Measurements from ENCODE around the gene PRC1.

Gene PRC1

GRCh38 chr15:90956274-90957030 is 37.9 kb downstream of the PRC1 start:
- peak; percentile 33 to 37 for DNase-seq (ENCODE audit: low read depth in 2 of 2)

GRCh38 chr15:90955624-90956273 is 38.6 kb downstream of the PRC1 start:
- no peak for DNase-seq (ENCODE audit: low read depth in 2 of 2)

GRCh38 chr15:90954712-90955623 is 39.4 kb downstream of the PRC1 start, which contains the start of gene RCCD1:
TSS of gene RCCD1 (plus strand) at chr15:90954884. CDS start at chr15:90956735, 1,851 bp downstream.
- peak; percentile 68 to 72 for DNase-seq (ENCODE audit: low read depth in 2 of 2)

- DNase-seq (ENCODE audit: low read depth in 2 of 2) = no peak
Observed at GRCh38 chr15:90953947-90954711, 40.2 kb downstream of the PRC1 start.

GRCh38 chr15:90952901-90953677 is 41.2 kb downstream of the PRC1 start:
- no peak for DNase-seq (ENCODE audit: low read depth in 2 of 2)

GRCh38 chr15:90950676-90951075 is 43.7 kb downstream of the PRC1 start:
- DNase-seq (ENCODE audit: low read depth in 2 of 2) = no peak

GRCh38 chr15:90949979-90950675 is 44.2 kb downstream of the PRC1 start:
- no peak for DNase-seq (ENCODE audit: low read depth in 2 of 2)

- no peak for DNase-seq (ENCODE audit: low read depth in 2 of 2)
Observed at GRCh38 chr15:90948506-90948905, 45.8 kb downstream of the PRC1 start.

GRCh38 chr15:90947577-90948357 is 46.6 kb downstream of the PRC1 start:
- no peak for DNase-seq (ENCODE audit: low read depth in 2 of 2)

GRCh38 chr15:90946941-90947576 is 47.3 kb downstream of the PRC1 start:
- no peak for DNase-seq (ENCODE audit: low read depth in 2 of 2)

- no peak for DNase-seq (ENCODE audit: low read depth in 2 of 2)
Observed at GRCh38 chr15:90946538-90946937, 47.8 kb downstream of the PRC1 start.

- DNase-seq (ENCODE audit: low read depth in 2 of 2) = no peak
Observed at GRCh38 chr15:90945091-90945490, 49.2 kb downstream of the PRC1 start.

- DNase-seq (ENCODE audit: low read depth in 2 of 2) = no peak
Observed at GRCh38 chr15:90942354-90943120, 51.8 kb downstream of the PRC1 start.

- no peak for DNase-seq (ENCODE audit: low read depth in 2 of 2)
Observed at GRCh38 chr15:90941038-90941437, 53.3 kb downstream of the PRC1 start.

- DNase-seq (ENCODE audit: low read depth in 2 of 2) = no peak
Observed at GRCh38 chr15:90939756-90940155, 54.6 kb downstream of the PRC1 start.

GRCh38 chr15:90938261-90938660 is 56.1 kb downstream of the PRC1 start:
- DNase-seq (ENCODE audit: low read depth in 2 of 2) = no peak

GRCh38 chr15:90936823-90937222 is 57.5 kb downstream of the PRC1 start:
- DNase-seq (ENCODE audit: low read depth in 2 of 2) = no peak

All from stimulated activated CD8-positive, alpha-beta memory T cell treated with anti-CD3 and anti-CD28 coated beads, Interleukin-7, amount 100 ng/mL, for 1 hour (primary cell).